ENCODE measurements around the gene ZFYVE16. TPM values are rescaled to one million over a fixed set of nuclear protein-coding genes. Genes with fewer than 3 reads are reported as not detected.
"Not testable (repeated sequence)": the region's sequence is repeated elsewhere in the genome, so short reads cannot be mapped to it uniquely, and the experiment has no call there.

Gene ZFYVE16
- total and polyA plus RNA-seq, 7 donors: 8.6 to 43.2 (median 29.6) TPM

DNA sequence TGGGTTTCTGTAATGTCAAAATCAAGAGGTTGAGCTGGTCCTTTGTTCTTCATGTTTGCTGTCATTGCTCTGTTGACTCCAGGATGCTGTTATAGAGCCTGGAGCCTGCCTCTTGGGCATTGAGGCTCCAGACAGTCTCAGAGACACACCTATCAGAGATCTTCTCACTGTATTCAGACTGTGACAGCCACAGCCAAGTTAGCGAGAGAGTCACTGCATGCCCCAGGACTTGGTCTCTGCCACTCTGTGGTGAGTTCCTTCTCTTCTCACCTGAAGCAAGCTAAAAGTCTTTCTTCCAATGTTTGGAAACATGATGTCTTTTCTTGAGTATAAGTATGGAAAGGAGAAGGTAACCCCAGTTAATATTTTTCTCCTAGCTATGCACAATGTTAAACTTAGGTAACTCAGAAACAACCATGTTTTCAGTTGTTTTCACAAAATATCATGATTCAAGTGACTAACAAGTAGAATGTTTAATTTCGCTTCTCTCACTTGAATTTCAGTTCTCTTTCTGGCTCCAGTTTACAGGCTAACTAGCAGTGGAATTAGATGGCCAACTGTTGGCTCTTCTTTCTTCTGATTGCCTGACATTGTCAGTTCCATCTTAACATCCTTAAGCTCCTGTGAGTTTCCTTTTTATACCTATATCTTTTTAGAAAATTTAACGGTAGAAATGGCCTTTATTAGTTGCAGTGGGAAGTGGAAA lies 20.6 kb upstream of the ZFYVE16 start:
- Histone ChIP-seq H3K27me3 (no peaks in the 10 kb centered on the region), H3K4me1 (no peaks in the 10 kb centered on the region), H3K9me3 (no peaks in the 10 kb centered on the region), H3K4me3 (no peak overlapping the region), H3K27ac (no peak overlapping the region), H3K36me3 (no peaks in the 10 kb centered on the region)
- intact Hi-C loops (cut with DNase I): no loop called here
- WGBS, 2 donors: 86 to 90% methylated on average over 3 of the region's 3 CpGs
- TF ChIP-seq EP300 (IDR thresholded peaks at IDR 0.05) (no peak), POLR2AphosphoS5 (IDR thresholded peaks at IDR 0.05) (no peak), POLR2A (IDR thresholded peaks at IDR 0.05) (no peak)
- DNase-seq: no peak

GRCh38 chr5:80389580-80389979 lies 18.3 kb upstream of the ZFYVE16 start:
- no peak overlapping the region for H3K4me3 ChIP-seq
- no peaks in the 10 kb centered on the region for H3K4me1 ChIP-seq
- H3K27ac ChIP-seq: no peak overlapping the region
- no peak for DNase-seq
- no peaks in the 10 kb centered on the region for H3K9me3 ChIP-seq
- no peaks in the 10 kb centered on the region for H3K27me3 ChIP-seq
- no peaks in the 10 kb centered on the region for H3K36me3 ChIP-seq
- 48 to 80% methylated on average over 9 of the region's 9 CpGs for WGBS, 2 donors
- TF ChIP-seq POLR2AphosphoS5 (IDR thresholded peaks at IDR 0.05) (no peak), CTCF (IDR thresholded peaks at IDR 0.05) (no peak), POLR2A (IDR thresholded peaks at IDR 0.05) (no peak), EP300 (IDR thresholded peaks at IDR 0.05) (no peak)
- intact Hi-C loops (cut with DNase I): no loop called here

DNA sequence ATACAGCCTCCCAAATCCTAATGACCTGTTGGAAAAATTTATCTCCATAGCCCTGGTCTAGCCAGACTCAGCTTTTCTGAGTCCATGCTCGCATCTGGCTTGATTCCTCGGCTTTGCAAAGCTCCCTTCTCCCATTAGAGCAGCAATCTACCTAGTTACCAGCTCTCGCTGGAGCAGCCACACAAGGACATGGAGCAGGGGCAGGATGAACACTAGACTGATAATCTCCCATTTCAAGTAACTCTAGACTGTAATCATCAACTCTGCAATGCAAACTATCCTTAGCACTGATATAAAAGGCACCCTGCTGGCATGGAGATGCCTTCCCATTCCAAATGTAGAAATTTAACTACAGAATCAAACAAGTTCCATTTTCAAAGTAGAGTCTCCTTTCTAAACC lies 17.5 kb upstream of the ZFYVE16 start:
- DNase-seq; H3K4me1 ChIP-seq; H3K36me3 ChIP-seq; H3K9me3 ChIP-seq; intact Hi-C loops (cut with DNase I); H3K4me3 ChIP-seq; H3K27ac ChIP-seq; H3K27me3 ChIP-seq: not testable (repeated sequence)
- 85 to 93% methylated on average over 3 of the region's 3 CpGs for WGBS, 2 donors

DNA sequence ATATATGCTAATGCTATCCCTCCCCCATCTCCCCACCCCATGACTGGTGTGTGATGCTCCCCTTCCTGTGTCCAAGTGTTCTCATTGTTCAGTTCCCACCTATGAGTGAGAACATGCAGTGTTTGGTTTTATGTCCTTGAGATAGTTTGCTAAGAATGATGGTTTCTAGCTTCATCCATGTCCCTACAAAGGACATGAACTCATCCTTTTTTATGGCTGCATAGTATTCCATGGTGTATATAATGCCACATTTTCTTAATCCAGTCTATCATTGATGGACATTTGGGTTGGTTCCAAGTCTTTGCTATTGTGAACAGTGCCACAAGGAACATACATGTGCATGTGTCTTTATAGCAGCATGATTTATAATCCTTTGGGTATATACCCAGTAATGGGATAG lies 16.6 kb upstream of the ZFYVE16 start:
- not testable (repeated sequence) for H3K9me3 ChIP-seq, H3K27me3 ChIP-seq

DNA sequence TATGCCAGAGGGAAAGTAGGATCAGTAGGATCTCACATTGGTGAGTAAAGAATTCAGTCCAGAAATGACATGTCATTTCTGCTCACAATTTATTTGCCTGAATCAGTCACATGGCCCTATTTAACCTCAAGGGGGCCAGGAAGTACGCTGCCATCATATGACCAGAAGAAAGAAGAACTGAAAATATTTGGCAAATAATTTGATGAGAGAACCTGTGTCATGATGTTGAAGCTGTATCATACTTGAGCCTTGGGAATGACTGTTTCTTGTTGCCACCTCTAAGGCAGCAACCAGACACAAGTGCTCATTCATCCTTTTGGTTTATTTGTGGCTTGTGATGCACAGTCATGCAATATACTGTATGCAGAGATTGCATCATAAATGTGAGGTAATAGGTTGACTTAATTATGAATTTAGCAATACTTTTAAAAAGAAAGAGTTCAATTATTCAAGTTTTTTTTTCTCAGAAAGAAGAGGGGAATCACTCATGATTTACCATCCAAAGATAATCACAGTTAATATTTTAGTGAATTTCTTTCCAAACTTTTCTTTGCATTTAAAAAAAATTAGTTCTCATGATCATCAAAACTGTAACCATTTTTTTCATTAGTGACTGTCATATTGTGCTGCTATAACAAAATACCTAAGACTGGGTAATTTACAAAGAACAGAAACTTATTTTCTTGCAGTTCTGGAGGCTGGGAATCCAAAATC lies 8.2 kb upstream of the ZFYVE16 start:
- 60 to 85% methylated on average over 1 of the region's 1 CpG for WGBS, 2 donors
- TF ChIP-seq POLR2A (IDR thresholded peaks at IDR 0.05): no peak
- peak in 1 of 4 donors; percentile 35 for TF ChIP-seq POLR2AphosphoS5 (IDR thresholded peaks at IDR 0.05)
- no peak for TF ChIP-seq CTCF (IDR thresholded peaks at IDR 0.05)
- no peak for TF ChIP-seq EP300 (IDR thresholded peaks at IDR 0.05)
- Histone ChIP-seq H3K36me3 (no peaks in the 10 kb centered on the region), H3K4me1 (no peaks in the 10 kb centered on the region), H3K27ac (no peak overlapping the region), H3K4me3 (no peak overlapping the region), H3K9me3 (no peaks in the 10 kb centered on the region), H3K27me3 (no peaks in the 10 kb centered on the region)
- intact Hi-C loops (cut with DNase I): no loop called here
- no peak for DNase-seq

More for the DNA sequence above, 16.6 kb upstream of the ZFYVE16 start:
- H3K27ac ChIP-seq; H3K4me1 ChIP-seq; H3K4me3 ChIP-seq; DNase-seq; intact Hi-C loops (cut with DNase I); H3K36me3 ChIP-seq: not testable (repeated sequence)

- intact Hi-C loops (cut with DNase I); H3K27ac ChIP-seq: not testable (repeated sequence)
- 96 to 97% methylated on average over 1 of the region's 1 CpG for WGBS, 2 donors
These were observed 7.5 kb upstream of the ZFYVE16 start for GRCh38 chr5:80400368-80400767.

More at GRCh38 chr5:80400368-80400767, 7.5 kb upstream of the ZFYVE16 start:
- not testable (repeated sequence) for H3K36me3 ChIP-seq, H3K4me3 ChIP-seq, DNase-seq, H3K4me1 ChIP-seq, H3K27me3 ChIP-seq, H3K9me3 ChIP-seq

Measured in sigmoid colon (tissue), 7 donors.